IMR-90 (cell line): Measurements from ENCODE around the gene FES. TPM values are rescaled to one million over a fixed set of nuclear protein-coding genes. Genes with fewer than 3 reads are reported as not detected.
"Not testable (repeated sequence)": the region's sequence is repeated elsewhere in the genome, so short reads cannot be mapped to it uniquely, and the experiment has no call there.

Source experiments
- ATAC-seq: fragments of 200-7000 bp; cut with Tn5 transposase; 2 replicates; pipeline ENCODE4 v1.9.1; 2020; ENCODE audit warnings: low read depth, mild to moderate bottlenecking, moderate library complexity
- BruUV-seq: library from RNA; stranded (reverse); fragments of 400-500 nt; replicated peaks from 2 replicates; lab custom pipeline; 2021; lab: Mats Ljungman, UMichigan
- CTCF ChIA-PET: fragments of 300-600 bp; formaldehyde crosslinking; extraction: SDS; loops from one replicate; lab custom pipeline; 2021; ENCODE audit warnings: antibody characterized with exemption; lab: Yijun Ruan, JAX
- POLR2A ChIA-PET: fragments of 300-600 bp; sonication (Branson Sonifier 250); formaldehyde crosslinking; loops from one replicate; lab custom pipeline; 2022; ENCODE audit warnings: antibody characterized with exemption; ENCODE audit not compliant: unreplicated experiment; lab: Charles Lee
- DNase-seq: peaks from one replicate; pipeline ENCODE4 v3.0.0; 2013
- H2AFZ ChIP-seq: replicated peaks from 2 replicates; pipeline ENCODE3; 2013; ENCODE audit warnings: low read length, mild to moderate bottlenecking; ENCODE audit not compliant: poor library complexity
- H2AK5ac ChIP-seq: 2 replicates; pipeline ENCODE4 v1.6.1; 2013; ENCODE audit warnings: low read depth, low read length, inconsistent platforms
- H2AK9ac ChIP-seq: replicated peaks from 2 replicates; pipeline ENCODE3; 2013; ENCODE audit warnings: mild to moderate bottlenecking, low read depth, low read length, moderate library complexity; ENCODE audit not compliant: poor library complexity
- H2BK120ac ChIP-seq: 2 replicates; pipeline ENCODE4 v1.6.1; 2013; ENCODE audit warnings: low read depth, low read length, inconsistent platforms
- H2BK15ac ChIP-seq: 3 replicates; pipeline ENCODE4 v1.6.1; 2013; ENCODE audit warnings: low read depth, low read length, inconsistent platforms
- H2BK20ac ChIP-seq: 2 replicates; pipeline ENCODE4 v1.6.1; 2013; ENCODE audit warnings: low read depth, mild to moderate bottlenecking, inconsistent platforms, low read length, moderate library complexity
- H2BK5ac ChIP-seq: 2 replicates; pipeline ENCODE4 v1.6.1; 2013; ENCODE audit warnings: mild to moderate bottlenecking, low read depth, low read length, inconsistent platforms; ENCODE audit not compliant: poor library complexity, severe bottlenecking
- H3K14ac ChIP-seq: replicated peaks from 2 replicates; pipeline ENCODE4 v1.6.1; 2013; ENCODE audit warnings: low read depth, low read length, inconsistent platforms
- H3K18ac ChIP-seq: 2 replicates; pipeline ENCODE4 v1.6.1; 2013; ENCODE audit warnings: low read depth, low read length, control low read depth
- H3K23ac ChIP-seq: 2 replicates; pipeline ENCODE4 v1.6.1; 2013; ENCODE audit warnings: low read depth, low read length, inconsistent platforms
- H3K27ac ChIP-seq: 2 replicates; pipeline ENCODE4 v1.5.1; 2013; ENCODE audit warnings: mild to moderate bottlenecking, control low read depth, low read length; ENCODE audit not compliant: insufficient read depth
- H3K27me3 ChIP-seq: 2 replicates; pipeline ENCODE4 v1.6.1; 2013; ENCODE audit warnings: low read length; ENCODE audit not compliant: control insufficient read depth, insufficient read depth
- H3K36me3 ChIP-seq: 2 replicates; pipeline ENCODE4 v1.6.1; 2013; ENCODE audit warnings: low read length, mixed read lengths; ENCODE audit not compliant: control insufficient read depth, insufficient read depth
- H3K4ac ChIP-seq: 2 replicates; pipeline ENCODE4 v1.6.1; 2013; ENCODE audit warnings: low read depth, low read length, inconsistent platforms
- H3K4me1 ChIP-seq: 2 replicates; pipeline ENCODE4 v1.6.1; 2013; ENCODE audit warnings: low read length, mixed read lengths; ENCODE audit not compliant: control insufficient read depth, insufficient read depth
- H3K4me2 ChIP-seq: 2 replicates; pipeline ENCODE4 v1.6.1; 2013; ENCODE audit warnings: low read depth, mild to moderate bottlenecking, control low read depth, low read length, moderate library complexity
- H3K4me3 ChIP-seq: 2 replicates; pipeline ENCODE4 v1.5.1; 2013; ENCODE audit warnings: low read depth, mild to moderate bottlenecking, control low read depth, low read length, moderate library complexity; ENCODE audit not compliant: insufficient read depth
- H3K56ac ChIP-seq: 2 replicates; pipeline ENCODE4 v1.6.1; 2013; ENCODE audit warnings: low read length, inconsistent platforms; ENCODE audit not compliant: insufficient read depth; ENCODE audit errors: extremely low read depth
- H3K79me1 ChIP-seq, 2 experiments: 2 replicates each; pipeline ENCODE4 v1.6.1; 2013; ENCODE audit warnings: low read length in 2 of 2, inconsistent platforms in 1 of 2, low read depth in 1 of 2
- H3K9ac ChIP-seq: 2 replicates; pipeline ENCODE4 v1.6.1; 2013; ENCODE audit warnings: low read depth, low read length, control low read depth
- H3K9me1 ChIP-seq: 2 replicates; pipeline ENCODE4 v1.6.1; 2013; ENCODE audit warnings: low read length, inconsistent platforms; ENCODE audit not compliant: insufficient read depth
- H3K9me3 ChIP-seq: 2 replicates; pipeline ENCODE4 v1.6.1; 2013; ENCODE audit warnings: low read length; ENCODE audit not compliant: control insufficient read depth, insufficient read depth
- H4K20me1 ChIP-seq: 2 replicates; pipeline ENCODE4 v1.6.1; 2013; ENCODE audit warnings: low read length, inconsistent platforms; ENCODE audit not compliant: insufficient read depth
- H4K5ac ChIP-seq: 2 replicates; pipeline ENCODE4 v1.6.1; 2013; ENCODE audit warnings: mild to moderate bottlenecking, low read depth, low read length, control low read depth
- H4K8ac ChIP-seq, 2 experiments: 2 replicates each; pipeline ENCODE4 v1.6.1; 2013; ENCODE audit warnings: low read depth in 2 of 2, low read length in 2 of 2, control low read depth in 1 of 2, inconsistent platforms in 1 of 2
- H4K91ac ChIP-seq: 2 replicates; pipeline ENCODE4 v1.6.1; 2013; ENCODE audit warnings: low read depth, low read length, inconsistent platforms; ENCODE audit not compliant: insufficient read depth
- CHD1 ChIP-seq: IDR thresholded peaks from 2 replicates; pipeline ENCODE4 v1.6.1; 2012; ENCODE audit warnings: low read depth, low read length, improper control_type of control experiment
- NFE2L2 ChIP-seq: fragments of 150-350 bp; IDR thresholded peaks from 2 replicates; pipeline ENCODE4 v1.6.1; 2016; ENCODE audit warnings: low read depth, mild to moderate bottlenecking, low read length
- SMC3 ChIP-seq: fragments of 150-350 bp; IDR thresholded peaks from 2 replicates; pipeline ENCODE4 v1.6.1; 2016; ENCODE audit warnings: low read depth, mild to moderate bottlenecking, antibody characterized with exemption, low read length, moderate library complexity
- WGBS, 2 experiments: methylation state at CpG; one replicate each; pipeline versions ENCODE4 v1.1.5 to v1.1.7; 2013; ENCODE audit warnings: missing lambda C conversion rate in 2 of 2; ENCODE audit not compliant: insufficient read length in 1 of 2; ENCODE audit errors: extremely low coverage in 2 of 2; 5-methylcytosine and 5-hydroxymethylcytosine counted together
- dilution Hi-C: fragments of 300-500 bp; cut with HindIII; formaldehyde crosslinking; loops from one replicate; pipeline ENCODE4 v1.14.3; 2018; ENCODE audit warnings: low sequenced_read_pairs; ENCODE audit not compliant: unreplicated experiment
- in situ Hi-C: fragments of 300-500 bp; cut with MboI; formaldehyde crosslinking; loops from 3 replicates; pipeline ENCODE4 v1.14.3; 2019; ENCODE audit warnings: low sequenced_read_pairs, inconsistent platforms, mixed read lengths
- intact Hi-C: fragments of 100-400 bp; cut with micrococcal nuclease; formaldehyde crosslinking; loops from 2 replicates; pipeline ENCODE4 v1.10.0; 2022
- polyA plus RNA-seq, 3 experiments: library from polyadenylated mRNA; depleted of rRNA; stranded (reverse); fragments of >200 nt; gene quantifications; 2 replicates each; pipeline ENCODE4 v1.2.3, GENCODE V29; 2012; ENCODE audit warnings: low replicate concordance in 1 of 3
- total RNA-seq: library from RNA; depleted of rRNA; stranded (reverse); fragments of >200 nt; gene quantifications from 2 replicates; pipeline ENCODE4 v1.2.3, GENCODE V29; 2012

Gene FES
- total and polyA plus RNA-seq, 2 of the 4 experiments (the other 2 are of a cell fraction): 10.5 to 11.7 TPM

GRCh38 chr15:90907838-90908507 is 23.7 kb downstream of the FES start:
- Histone ChIP-seq H3K23ac (no peak overlapping the region), H3K36me3 (peaks cover 47% of the 10 kb centered on the region), H2BK120ac (no peak overlapping the region), H3K4me2 (no peak overlapping the region), H3K4ac (no peak overlapping the region), H3K56ac (no peak overlapping the region), H4K8ac (no peak overlapping the region), H2BK20ac (no peak overlapping the region), H2AK9ac (no peak overlapping the region), H2AK5ac (no peak overlapping the region), H3K27ac (no peak overlapping the region), H4K20me1 (no peaks in the 10 kb centered on the region), H3K14ac (no peak overlapping the region), H3K4me3 (no peak overlapping the region), H3K9me1 (no peaks in the 10 kb centered on the region), H2BK15ac (no peak overlapping the region), H3K27me3 (no peaks in the 10 kb centered on the region), H3K9ac (no peak overlapping the region), H3K79me1 (peaks cover 0 to 13% of the 10 kb centered on the region in 2 experiments; a peak in 2 of 4 replicates), H4K5ac (no peak overlapping the region), H3K9me3 (no peaks in the 10 kb centered on the region), H3K18ac (no peak overlapping the region), H3K4me1 (peaks cover 4% of the 10 kb centered on the region; the same call in 1 of the 2 replicates), H4K91ac (no peak overlapping the region), H2BK5ac (no peak overlapping the region), H2AFZ (no peak overlapping the region)
- intact Hi-C loops: no loop called here
- dilution Hi-C loops: no loop called here
- BruUV-seq: no TSS peak
- ChIA-PET CTCF (interaction anchor here (0.7 to 1.2 kb wide), 2 partner anchors 24 to 300 kb away, joined by 3 to 4 read pairs; no protein-coding TSS in a partner anchor), POLR2A (no interaction called here)
- TF ChIP-seq CHD1 (no peak), SMC3 (no peak), NFE2L2 (no peak)
- ATAC-seq (no peak), DNase-seq (no peak)
- in situ Hi-C loops: no loop called here
- WGBS, 2 experiments: 89% methylated on average over 6 of the region's 9 CpGs; no CpG with 5 or more reads in 1 of the 2 experiments

DNA sequence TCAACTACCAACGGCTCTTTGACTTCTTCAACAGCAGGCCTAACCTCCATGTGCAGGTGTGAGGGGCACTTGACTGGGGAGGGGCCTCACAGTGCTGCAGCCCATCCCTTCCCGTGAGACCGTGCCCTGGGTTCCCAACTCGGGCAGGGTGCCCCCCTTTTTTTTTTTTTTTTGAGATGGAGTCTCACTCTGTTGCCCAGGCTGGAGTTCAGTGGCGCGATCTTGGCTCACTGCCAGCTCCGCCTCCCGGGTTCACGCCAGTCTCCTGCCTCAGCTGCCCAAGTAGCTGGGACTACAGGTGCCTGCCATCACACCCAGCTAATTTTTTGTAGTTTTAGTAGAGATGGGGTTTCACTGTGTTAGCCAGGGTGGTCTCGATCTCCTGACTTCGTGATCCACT is 25.1 kb downstream of the FES start:
- H3K4ac ChIP-seq, H3K27ac ChIP-seq, ATAC-seq, H3K9ac ChIP-seq, H3K27me3 ChIP-seq, H4K8ac ChIP-seq, H4K20me1 ChIP-seq, H2BK20ac ChIP-seq, H3K56ac ChIP-seq, H3K14ac ChIP-seq, H2BK120ac ChIP-seq, H3K9me3 ChIP-seq, H3K18ac ChIP-seq, H3K9me1 ChIP-seq, DNase-seq, in situ Hi-C loops, H3K4me2 ChIP-seq, H4K91ac ChIP-seq, BruUV-seq, dilution Hi-C loops, H3K23ac ChIP-seq, H4K5ac ChIP-seq, H2AK9ac ChIP-seq, H2BK15ac ChIP-seq, H3K4me3 ChIP-seq, H3K79me1 ChIP-seq, H2BK5ac ChIP-seq, H3K4me1 ChIP-seq, intact Hi-C loops, H2AK5ac ChIP-seq, H2AFZ ChIP-seq: not testable (repeated sequence)
- POLR2A ChIA-PET: interaction anchor here (0.6 kb wide), 1 partner anchor 17 kb away, joined by 24 read pairs; no protein-coding TSS in a partner anchor
- H3K36me3 ChIP-seq: peaks cover 54% of the 10 kb centered on the region
- 86% methylated on average over 3 of the region's 11 CpGs; no CpG with 5 or more reads in 1 of the 2 experiments for WGBS, 2 experiments
- CTCF ChIA-PET: interaction anchor here (1.2 kb wide), 1 partner anchor 22 kb away, joined by 4 read pairs; no protein-coding TSS in a partner anchor
